Bronchial epithelial cell (primary cell): ENCODE measurements around the gene TMEM169. TPM values are rescaled to one million over a fixed set of nuclear protein-coding genes. Genes with fewer than 3 reads are reported as not detected.
"Not testable (repeated sequence)": the region's sequence is repeated elsewhere in the genome, so short reads cannot be mapped to it uniquely, and the experiment has no call there.

Source experiments
- DNase-seq: peaks from one replicate; pipeline ENCODE4 v3.0.0-alpha.2; 2010; ENCODE audit warnings: low read depth
- FAIRE-seq: peaks from 2 replicates; lab custom pipeline; 2011; peaks lifted over from hg19 to GRCh38; lab: Jason Lieb, UNC
- H3K27me3 ChIP-seq: 2 replicates; pipeline ENCODE4 v1.5.1; 2011; ENCODE audit warnings: low read length; ENCODE audit not compliant: control insufficient read depth, insufficient read depth
- H3K36me3 ChIP-seq: 2 replicates; pipeline ENCODE4 v1.5.1; 2011; ENCODE audit warnings: low read length; ENCODE audit not compliant: control insufficient read depth, insufficient read depth
- H3K4me3 ChIP-seq: 2 replicates; pipeline ENCODE4 v1.5.1; 2011; ENCODE audit warnings: mild to moderate bottlenecking, low read depth, low read length, control low read depth
- total RNA-seq: library from RNA; depleted of rRNA; stranded (reverse); fragments of >200 nt; gene quantifications from 2 replicates; pipeline ENCODE4 v1.2.1, GENCODE V29; 2014
- TF ChIP-seq, protein P1 (sequence below): IDR thresholded peaks from 2 replicates; pipeline ENCODE4 v1.5.1; 2011; ENCODE audit warnings: mild to moderate bottlenecking, moderate library complexity, low read length, control low read depth, inconsistent platforms; ENCODE audit not compliant: insufficient read depth, severe bottlenecking

Gene TMEM169
- total RNA-seq, 1 donor from 2014 or later = 0.26 TPM

- TF ChIP-seq, protein P1, sequence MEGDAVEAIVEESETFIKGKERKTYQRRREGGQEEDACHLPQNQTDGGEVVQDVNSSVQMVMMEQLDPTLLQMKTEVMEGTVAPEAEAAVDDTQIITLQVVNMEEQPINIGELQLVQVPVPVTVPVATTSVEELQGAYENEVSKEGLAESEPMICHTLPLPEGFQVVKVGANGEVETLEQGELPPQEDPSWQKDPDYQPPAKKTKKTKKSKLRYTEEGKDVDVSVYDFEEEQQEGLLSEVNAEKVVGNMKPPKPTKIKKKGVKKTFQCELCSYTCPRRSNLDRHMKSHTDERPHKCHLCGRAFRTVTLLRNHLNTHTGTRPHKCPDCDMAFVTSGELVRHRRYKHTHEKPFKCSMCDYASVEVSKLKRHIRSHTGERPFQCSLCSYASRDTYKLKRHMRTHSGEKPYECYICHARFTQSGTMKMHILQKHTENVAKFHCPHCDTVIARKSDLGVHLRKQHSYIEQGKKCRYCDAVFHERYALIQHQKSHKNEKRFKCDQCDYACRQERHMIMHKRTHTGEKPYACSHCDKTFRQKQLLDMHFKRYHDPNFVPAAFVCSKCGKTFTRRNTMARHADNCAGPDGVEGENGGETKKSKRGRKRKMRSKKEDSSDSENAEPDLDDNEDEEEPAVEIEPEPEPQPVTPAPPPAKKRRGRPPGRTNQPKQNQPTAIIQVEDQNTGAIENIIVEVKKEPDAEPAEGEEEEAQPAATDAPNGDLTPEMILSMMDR = no peak
Measured at GRCh38 chr2:216075510-216076485, 5.9 kb upstream of the TMEM169 start.

DNA sequence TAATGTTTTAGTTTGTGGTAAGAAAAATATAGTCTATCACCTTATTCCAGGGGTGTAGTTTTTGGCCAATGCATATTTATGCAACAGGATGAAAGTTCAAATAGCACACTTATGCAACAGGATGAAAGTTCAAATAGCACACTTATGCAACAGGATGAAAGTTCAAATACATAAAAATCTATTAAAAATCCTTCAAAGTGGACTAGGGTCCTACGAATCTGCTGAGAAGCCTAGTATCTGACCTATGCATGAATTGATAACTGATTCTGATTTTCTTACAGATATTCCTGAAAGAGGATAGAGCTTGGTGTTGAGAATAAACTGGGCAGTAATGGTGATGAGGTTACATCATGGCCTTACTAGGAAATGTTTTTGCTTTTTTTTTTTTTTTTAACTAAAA is 2.9 kb upstream of the TMEM169 start:
- DNase-seq = no peak
- no peak for FAIRE-seq
- H3K27me3 ChIP-seq = no peaks in the 10 kb centered on the region
- no peaks in the 10 kb centered on the region for H3K36me3 ChIP-seq
- H3K4me3 ChIP-seq = no peak overlapping the region
- TF ChIP-seq, protein P1 = no peak

More at GRCh38 chr2:216075510-216076485, 5.9 kb upstream of the TMEM169 start:
- FAIRE-seq (no peak), DNase-seq (no peak)
- Histone ChIP-seq H3K36me3 (no peaks in the 10 kb centered on the region), H3K27me3 (no peaks in the 10 kb centered on the region), H3K4me3 (no peak overlapping the region)

- H3K4me3 ChIP-seq, FAIRE-seq, H3K27me3 ChIP-seq, DNase-seq, H3K36me3 ChIP-seq: not testable (repeated sequence)
Measured at GRCh38 chr2:216080048-216080447, 1.7 kb upstream of the TMEM169 start.

DNA sequence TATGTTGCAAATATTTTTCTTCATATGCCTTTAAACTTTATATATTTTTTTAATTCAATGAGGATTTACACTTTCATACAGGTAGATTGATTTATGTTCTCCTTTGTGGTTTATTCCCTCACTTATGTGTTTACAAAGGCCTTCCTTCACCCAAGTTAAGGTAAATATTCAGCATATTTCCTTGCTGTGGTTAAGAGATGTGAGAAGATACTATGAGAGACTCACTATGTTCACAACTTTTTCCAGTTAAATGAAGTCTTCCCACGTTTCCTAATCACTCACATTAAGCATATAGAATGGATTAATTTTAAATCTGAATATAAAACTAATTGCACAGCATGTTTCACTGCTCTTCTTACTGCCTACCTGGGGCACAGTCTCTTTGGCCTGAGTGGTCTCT is 707 bp upstream of the TMEM169 start:
- DNase-seq (no peak), FAIRE-seq (no peak)
- Histone ChIP-seq H3K27me3 (no peaks in the 10 kb centered on the region), H3K4me3 (peak overlapping the region; percentile 70), H3K36me3 (no peaks in the 10 kb centered on the region)
- TF ChIP-seq, protein P1 = no peak

DNA sequence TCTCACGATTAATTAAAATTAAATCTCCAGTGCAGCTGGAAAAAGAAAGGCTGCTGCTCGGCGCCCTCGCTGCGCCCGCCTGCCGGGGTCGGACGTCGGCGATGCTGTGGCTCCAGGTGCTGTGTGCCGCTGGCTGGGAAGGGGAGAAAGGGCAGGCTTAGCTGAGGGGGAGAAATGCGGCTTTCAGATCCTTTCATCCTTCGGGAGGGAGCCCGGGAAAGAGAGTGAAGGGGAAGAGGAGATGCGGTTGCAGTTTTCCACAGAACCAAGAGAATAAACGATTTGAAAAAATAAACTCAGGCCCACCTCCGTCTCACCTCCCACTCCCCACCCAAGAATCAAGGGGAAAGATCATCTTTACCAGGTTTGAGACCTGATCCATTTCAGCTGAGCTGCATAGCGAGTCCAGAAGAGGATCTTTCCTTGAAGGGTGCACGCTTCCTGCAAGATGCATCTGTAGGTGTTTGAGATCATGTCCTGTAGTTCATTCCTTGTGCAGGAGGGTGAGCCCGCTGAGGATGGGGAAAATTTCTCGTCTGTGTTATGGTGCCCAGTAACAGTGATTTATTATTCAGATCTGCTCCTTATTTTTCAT is 495 bp downstream of the TMEM169 start:
- no peaks in the 10 kb centered on the region for H3K36me3 ChIP-seq
- no peaks in the 10 kb centered on the region for H3K27me3 ChIP-seq
- DNase-seq = no peak
- TF ChIP-seq, protein P1 = no peak
- FAIRE-seq = no peak
- peak overlapping the region; percentile 70 for H3K4me3 ChIP-seq

DNA sequence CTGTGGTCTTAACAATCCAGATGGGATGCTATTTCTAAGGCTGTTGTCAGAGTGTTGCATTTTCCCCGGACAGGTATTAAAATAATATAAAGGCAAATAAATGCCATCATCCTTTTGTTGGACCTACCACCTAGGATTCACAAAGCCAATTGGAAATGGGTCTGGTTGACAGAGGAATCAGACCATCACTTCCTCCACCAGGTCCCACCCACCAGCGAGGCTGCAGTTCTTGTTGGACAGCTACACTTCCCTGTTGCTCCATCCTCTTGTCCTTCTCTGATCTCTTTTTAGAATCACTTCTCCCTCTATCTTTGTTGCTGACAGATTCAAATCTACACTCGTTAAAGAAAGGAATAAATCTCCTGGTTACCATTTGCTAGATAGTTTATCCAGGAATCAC is 1.1 kb downstream of the TMEM169 start:
- DNase-seq (no peak), FAIRE-seq (no peak)
- H3K4me3 ChIP-seq = no peak overlapping the region
- H3K36me3 ChIP-seq = no peaks in the 10 kb centered on the region
- TF ChIP-seq, protein P1 = no peak
- no peaks in the 10 kb centered on the region for H3K27me3 ChIP-seq
